Spleen (tissue), 7 donors: ENCODE measurements around the gene FKBP8.

Source experiments
- CTCF ChIP-seq, 11 experiments: fragments of 200-600 bp in 7 of 11; fragments of 450-650 bp in 4 of 11; sonication (generic) in 4 of 11; IDR thresholded peaks in 8 of 11; conservative IDR thresholded peaks in 3 of 11; 1 replicate in 7 of 11; 2 replicates in 4 of 11; pipeline versions ENCODE4 v1.4.0 to v1.8.0; 2016 to 2021; ENCODE audit warnings: antibody characterized with exemption in 11 of 11, inconsistent platforms in 4 of 11, mild to moderate bottlenecking in 1 of 11
- POLR2A ChIP-seq, 3 donors: fragments of 450-650 bp; IDR thresholded peaks; one replicate each; pipeline ENCODE4 v1.5.1; 2017; ENCODE audit warnings: antibody characterized with exemption in 3 of 3, mild to moderate bottlenecking in 1 of 3
- donor health status: DM: no; HTN: no; CAD: no; lungs with moderate emphysema.
- donor health status: DM: no; HTN: no; CAD: no.
- donor health status: DM: no; HTN: no; CAD: no.

GRCh38 chr19:18587561-18587960 lies 44.2 kb upstream of the FKBP8 start:
- TF ChIP-seq CTCF (IDR thresholded peaks at IDR 0.05 in 8 of 11, conservative IDR thresholded peaks at IDR 0.05 in 3 of 11), result no peak
- TF ChIP-seq POLR2A (IDR thresholded peaks at IDR 0.05), result no peak
